CD4-positive, alpha-beta T cell treated with Interleukin-17A for 4 hours (primary cell): ENCODE data around the gene FOXL2NB.

Source experiments
- DNase-seq: peaks from one replicate; pipeline ENCODE4 v3.0.0-alpha.2; 2020; ENCODE audit warnings: mixed read lengths

Gene FOXL2NB

DNA sequence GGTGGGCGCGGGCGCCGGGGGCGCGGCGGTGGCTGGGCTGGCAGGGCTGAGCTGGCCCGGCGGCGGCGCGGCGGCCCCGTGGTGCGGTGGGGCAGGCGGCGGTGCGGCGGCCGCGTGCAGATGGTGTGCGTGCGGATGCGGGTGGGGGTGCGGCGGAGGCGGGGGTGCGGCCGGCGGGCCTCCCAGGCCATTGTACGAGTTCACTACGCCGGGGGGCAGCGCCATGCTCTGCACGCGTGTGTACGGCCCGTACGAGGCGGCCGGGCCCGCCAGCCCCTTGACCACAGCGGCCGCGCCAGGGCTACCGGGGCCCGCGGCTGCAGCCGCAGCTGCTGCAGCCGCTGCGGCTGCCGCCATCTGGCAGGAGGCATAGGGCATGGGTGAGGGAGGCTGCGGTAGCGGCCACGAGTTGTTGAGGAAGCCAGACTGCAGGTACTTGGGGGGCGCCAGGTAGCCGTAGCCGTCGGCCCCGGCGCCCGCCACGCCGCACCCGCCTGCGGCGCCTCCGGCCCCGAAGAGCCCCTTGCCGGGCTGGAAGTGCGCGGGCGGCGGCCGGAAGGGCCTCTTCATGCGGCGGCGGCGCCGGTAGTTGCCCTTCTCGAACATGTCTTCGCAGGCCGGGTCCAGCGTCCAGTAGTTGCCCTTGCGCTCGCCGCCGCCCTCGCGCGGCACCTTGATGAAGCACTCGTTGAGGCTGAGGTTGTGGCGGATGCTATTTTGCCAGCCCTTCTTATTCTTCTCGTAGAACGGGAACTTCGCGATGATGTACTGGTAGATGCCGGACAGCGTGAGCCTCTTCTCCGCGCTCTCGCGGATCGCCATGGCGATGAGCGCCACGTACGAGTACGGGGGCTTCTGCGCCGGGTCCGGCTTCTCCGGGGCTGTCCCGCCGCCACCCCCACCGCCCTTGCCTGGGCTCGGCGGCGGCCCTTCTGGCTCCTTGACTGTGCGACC, 1.0 kb upstream of the FOXL2NB start:
- peak; percentile 25 for DNase-seq

DNA sequence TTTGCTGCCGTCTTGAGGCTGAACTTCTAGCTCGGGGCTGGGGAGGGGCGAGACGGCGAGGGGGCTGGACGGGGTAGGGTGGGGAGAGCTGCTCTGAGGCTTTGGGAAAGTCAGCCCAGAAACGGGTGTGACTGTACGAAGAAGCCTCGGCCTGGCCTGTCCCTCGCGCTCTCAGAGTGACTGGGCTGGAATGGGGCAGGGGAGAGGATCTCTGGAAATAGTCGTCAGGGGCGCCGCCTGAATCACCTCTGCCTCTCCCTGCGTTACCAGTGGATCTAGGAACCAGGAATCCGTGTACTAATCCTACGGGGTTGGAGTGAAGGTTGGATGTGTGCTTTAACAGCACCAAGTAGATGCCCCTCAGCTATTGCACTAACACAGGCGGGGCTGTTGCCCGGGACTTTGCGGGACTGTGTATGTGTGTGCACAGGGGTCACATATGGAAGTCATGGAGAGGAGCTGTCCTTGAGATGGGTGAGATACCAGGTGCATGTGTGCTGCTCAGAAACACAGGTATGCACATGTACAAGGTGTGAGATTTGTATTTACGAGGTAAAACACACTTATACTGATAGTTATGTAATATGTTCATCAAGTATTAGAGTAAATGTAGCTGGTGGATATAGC, 591 bp downstream of the FOXL2NB start:
- no peak for DNase-seq

DNA sequence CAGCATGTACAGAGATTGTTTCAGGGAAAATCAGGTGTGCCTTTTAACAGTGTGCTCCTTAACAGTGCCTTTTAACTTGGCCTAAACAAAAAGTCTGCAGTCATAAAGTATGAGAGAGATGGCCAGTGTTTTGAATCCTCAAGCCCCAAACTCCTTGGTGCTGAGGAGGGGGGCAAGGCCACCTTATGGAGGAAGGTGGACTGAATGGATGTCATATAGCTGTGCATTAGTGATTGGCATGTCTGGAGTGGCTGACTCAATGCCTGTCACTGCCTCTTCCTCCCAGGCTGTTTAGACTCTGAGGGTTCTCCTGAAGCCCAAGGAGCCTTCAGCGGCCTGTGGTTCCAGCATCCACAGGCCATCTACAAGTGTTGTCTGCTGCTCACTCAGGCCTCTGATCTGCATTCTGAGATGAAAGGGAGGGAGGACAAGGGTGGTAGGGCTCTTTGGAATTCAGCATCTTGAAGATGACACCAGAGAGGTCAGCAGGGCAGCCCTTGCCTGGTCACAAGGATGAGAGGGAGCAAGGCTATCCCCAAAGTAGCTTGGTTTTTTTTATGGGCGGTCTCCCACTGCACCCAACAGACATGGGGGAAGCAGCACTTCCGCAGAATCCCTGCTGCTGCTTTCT, 1.5 kb downstream of the FOXL2NB start:
- no peak for DNase-seq

DNA sequence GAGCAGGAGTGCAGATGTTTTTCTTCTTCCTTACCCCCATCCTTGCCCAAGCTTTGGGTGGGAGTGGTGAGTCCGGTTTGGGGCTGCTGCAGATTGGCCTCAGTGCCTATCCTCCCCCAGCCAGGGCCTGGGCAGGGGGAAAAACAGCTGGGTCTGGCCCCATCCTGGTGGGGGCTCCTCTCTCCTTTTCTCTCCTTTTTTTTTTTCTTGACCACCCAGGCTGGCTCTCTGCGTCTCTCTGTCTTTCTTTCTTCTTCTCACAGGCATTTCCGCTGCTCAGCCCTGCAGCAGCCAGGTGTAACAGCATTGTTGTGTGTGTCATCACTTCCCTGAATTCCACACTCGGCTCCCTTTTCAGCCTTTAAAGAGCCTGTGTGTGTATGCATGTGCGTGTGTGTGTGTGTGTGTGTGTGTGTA, 2.0 kb downstream of the FOXL2NB start:
- no peak for DNase-seq

DNA sequence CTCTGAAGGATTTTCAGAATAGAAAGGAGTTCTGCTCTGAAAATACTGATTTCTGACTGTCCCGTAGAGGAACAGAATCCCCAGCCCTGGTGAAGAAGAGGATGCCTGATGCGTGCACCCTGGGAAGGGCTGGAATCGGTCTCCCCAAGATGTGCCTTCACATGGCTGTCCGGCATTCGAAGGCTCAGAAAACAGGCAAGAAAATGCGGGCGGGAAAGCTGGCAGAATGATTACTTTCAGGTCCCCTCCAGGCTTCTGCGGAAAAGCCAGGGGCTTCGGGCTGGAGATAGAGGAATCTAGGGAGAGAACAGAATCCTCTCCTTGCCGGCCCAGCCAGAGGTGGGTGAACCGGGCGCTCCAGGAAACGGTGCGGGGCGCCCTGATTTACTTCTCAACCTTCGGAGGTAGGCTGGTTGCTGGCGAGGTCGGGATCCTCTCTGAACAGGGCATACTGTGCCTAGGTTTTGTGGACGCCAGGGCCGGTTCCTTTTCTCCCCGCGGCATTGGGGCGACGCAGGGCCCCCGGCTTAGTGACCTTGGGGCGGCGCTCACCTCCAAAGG, 2.5 kb downstream of the FOXL2NB start:
- DNase-seq, result no peak

DNA sequence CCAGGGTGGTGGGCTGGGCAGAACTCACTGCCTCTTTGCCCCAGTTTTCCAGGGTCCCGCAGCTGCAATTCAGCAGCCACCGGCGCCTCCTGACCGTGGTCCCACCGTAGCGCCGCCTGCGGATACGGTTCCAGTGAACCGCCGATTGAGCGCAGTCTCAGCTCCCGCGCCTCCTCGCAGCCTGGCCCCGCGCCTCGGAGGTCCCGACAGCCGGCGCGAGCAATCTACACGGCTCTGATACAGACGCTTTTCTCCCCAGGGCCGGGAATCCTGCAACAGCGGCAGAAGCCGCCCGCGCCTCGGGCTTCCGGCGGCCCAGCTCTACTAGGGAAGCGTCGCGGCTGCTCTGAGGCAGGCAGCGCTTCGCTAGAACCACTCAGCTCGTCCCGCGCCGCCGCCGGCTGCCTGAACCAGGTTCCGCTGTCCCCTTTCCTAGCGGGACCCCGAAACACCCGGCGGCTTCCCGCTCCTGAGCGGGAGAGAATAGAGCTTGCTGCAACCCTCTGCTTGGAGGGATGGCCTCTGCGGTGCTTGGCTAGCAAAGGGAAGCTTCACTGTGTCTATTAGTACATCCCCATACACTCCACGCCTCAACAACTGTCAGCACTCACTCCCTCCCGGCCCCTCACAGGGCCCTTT, 3.1 kb downstream of the FOXL2NB start:
- DNase-seq, result peak; percentile 26

DNA sequence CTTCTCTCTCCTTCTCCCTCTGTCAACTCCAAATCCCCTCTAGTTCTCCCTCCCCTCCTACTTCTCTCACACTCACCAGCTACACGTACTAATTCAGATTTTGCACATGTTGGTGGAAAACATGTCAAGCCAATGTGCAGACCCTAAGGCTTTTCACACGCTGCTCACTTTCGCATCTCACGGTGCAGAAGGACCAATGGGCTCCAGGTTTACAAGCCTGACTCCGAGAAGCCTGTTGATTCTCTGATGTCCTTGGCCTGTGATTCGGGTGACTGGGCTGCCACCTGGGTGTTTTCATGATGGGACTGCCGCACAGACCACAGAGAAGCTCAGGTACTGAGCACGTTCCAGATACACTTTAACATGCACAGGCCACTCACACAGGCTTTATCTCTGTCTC, 3.7 kb downstream of the FOXL2NB start:
- no peak for DNase-seq

DNA sequence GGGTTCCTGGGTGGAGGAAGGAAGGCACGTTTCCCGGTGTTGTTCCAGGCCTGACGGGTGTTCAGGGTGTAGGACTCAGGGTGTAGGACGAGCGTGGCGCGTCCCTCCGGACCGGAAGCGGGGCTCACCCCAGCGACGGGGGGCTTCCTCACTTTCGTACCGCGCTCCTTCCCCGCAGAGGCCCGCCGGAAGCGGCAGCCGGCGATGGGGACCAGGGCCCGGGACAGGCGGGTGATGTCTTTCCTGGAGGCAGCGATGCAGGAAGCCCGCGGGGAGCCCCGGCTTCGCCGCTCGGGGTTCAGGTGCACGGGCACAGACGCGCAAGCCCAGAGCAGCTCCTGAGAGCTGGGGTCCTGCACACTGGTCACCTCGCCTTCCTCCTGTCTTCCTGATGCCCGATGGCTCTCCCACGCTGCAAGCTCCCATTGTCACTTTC, 13.4 kb downstream of the FOXL2NB start:
- no peak for DNase-seq

DNA sequence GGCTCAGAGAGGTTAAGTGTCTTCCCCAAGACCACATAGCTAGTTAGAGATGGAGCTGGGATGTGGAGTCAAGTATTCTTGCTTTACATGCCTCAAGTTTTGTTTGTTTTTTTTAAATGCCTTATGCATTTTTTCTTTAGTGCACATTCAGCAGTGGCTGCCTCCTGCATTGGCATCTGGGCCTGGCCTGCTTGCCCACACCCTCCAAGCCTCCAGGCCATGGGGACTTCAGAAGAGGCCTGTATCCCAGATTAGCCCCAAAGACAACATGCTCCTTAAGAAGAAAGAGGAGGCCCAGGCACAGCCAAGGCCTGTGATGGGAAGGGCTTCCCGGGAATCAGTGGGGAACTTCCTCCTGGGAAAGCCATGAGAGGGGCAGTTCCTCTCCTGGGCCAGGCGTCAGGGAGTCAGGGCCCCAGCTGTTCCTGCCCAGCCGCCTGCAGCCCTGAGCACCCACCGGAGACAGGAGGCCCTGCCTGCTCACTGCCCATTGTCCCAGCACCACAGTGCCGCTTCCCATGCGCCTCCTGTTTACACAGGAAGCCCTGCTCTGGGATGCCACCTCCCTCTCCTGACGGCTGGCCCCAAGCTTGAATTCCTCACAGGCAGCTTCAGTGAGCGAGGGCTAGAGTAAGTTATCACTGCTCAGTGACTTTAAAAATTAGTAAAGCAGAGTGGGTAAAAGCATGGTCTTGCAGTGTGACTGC, 16.0 kb downstream of the FOXL2NB start:
- DNase-seq, result no peak

DNA sequence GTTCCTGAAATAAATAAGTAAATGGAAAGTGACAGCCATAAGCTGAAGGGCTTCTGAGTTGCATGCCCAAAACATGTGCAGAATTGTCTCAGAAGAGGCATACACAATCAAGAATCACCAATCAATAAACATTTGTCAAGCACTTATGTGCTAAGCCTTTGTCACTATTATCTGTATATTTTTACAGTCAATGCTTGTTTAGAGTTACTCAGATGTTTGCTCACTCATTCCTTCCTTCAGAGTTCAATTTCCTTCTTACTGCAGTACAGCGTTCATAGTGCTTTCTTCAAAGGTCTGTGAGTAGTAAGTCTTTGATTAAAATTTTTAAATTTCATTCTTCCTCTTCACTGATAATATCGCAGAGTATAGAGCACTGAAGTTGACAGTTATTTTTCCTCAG, 17.2 kb downstream of the FOXL2NB start:
- DNase-seq, result no peak

DNA sequence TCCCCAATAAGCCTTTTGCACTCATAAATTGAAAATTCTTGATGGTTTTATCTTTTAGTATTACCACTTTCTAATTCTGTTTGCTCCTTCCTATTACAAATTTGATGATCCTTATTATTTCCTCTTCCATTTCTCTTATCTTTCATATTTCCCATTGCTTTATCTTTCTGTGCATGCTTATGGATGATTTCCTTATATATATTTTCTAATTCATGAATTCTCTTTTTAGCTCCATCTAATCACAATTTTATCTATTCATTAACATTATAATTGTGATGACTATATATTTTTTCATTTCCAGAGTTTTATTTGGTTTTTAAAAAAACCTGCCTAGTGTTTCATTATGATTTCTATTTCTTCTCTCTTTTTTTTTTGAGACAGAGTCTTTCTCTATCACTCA, 17.9 kb downstream of the FOXL2NB start:
- no peak for DNase-seq

DNA sequence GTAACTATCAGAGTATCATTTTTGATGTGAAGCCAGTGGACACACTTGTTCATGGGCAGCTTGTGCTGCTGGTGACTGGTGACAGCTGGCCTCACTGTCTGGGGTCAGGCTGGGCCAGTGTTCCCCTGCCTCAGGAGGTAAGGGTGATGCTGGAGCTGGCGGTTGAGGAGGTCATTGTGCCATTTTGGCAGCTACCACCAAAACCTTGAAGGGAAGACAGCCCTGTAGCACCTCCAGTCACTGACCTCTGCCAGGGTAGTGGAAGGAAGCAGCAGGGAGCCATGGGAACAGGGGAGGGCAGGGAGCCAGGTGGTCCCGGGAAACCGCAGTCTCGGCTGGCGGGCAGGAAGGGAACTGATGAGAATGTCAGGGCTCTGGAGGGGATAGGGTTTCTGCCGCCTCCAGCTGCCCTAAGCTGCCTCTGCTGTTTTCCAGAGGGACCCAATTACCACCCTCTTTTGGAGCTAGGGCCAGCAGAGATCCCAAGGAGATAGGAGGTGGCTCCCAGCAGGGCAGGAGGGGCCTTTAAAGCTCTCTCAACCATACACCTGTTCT, 24.8 kb downstream of the FOXL2NB start:
- DNase-seq, result no peak

DNA sequence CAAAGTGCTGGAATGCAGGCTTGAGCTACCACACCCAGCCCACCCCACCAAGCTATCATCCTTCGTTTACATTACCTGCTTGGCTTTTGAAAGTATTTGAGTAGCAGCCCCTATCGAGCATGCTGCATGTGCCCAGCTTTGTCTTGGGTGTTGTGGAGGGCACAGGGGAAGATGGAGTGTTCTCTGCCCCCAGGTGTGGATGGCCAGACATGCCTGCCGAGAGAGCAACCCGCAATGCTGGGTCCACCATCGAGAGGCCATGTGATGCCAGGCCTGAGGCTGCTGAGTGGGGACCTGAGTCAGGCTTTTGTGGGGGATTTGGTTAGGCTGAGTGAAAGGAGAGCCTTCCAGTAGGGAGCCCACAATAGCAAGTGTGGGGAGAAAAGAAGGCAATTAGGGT, 25.9 kb downstream of the FOXL2NB start:
- no peak for DNase-seq

DNA sequence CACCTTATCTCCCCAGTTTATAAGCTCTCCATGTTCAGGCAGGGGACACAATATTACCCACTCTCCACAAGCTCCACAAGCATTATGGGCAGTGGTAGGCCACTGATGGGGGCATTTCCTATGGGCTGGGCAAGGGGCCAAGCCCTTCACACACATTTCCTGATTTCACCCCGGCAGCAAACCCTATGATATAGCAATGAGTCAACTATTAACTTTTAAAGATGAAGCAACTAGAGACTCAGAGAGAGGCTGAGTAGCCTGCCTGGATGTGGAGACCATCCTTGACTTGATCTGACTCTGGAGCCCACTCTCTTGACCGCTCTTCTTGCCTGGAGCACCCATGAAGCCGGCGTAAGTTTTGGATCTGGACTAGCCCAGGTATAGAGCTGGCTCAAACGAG, 27.4 kb downstream of the FOXL2NB start:
- DNase-seq, result no peak

DNA sequence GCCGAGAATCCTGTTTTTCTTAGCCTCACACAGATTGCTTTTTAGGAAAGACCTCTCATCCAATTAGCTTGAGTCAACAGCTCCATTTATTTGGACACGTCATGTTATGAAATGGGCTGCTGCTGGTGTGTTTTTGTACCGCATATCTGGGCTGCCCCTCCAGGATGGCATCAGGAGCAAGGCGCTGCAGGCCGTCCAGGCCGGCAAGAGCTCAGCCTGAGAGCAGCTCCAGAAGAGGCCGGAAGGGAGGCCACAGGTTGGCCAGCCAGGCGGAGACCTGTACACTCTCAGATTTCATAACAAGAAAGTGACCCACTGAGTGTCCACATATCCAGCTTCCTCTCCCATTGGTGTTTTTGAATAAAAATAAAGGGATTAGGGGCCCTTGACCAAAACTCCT, 28.3 kb downstream of the FOXL2NB start:
- DNase-seq, result no peak

DNA sequence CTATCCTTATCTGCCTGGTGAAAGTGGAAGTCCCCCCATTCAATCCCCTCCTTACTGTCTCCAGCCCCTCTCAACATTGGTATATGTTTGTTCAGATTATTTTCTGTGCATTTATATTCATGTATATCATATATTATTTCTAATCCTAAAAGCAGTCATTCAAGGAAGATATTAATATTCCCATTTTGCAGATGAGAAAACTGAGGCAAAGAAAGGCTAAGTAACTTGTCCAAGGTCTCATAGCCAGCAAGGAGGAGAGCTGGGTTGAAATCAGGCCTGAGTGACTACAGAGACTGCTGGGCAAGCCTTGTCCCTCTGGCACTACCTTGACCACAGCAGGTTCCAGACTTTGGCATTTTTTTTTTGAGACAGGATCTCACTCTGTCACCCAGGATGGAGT, 29.0 kb downstream of the FOXL2NB start:
- no peak for DNase-seq

DNA sequence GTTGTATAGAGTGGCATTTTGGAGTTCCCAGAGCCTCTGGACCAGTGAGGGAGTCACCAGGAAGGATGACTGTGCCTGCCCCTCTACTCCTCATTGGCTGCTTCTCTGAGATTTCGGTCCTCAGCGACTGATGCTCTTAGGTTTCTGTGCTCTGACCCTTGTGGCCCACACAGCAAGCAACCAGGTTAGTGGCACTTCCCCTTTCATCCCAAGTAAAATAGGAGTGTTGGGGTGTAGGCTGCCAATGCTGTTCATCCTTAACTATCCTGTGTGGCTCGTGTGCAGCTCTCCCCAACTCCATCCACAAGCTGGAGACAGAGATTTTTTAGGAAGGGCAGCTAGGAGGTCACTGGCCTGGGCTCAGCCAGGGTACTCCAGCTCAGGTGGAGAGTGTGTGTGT, 37.8 kb downstream of the FOXL2NB start:
- no peak for DNase-seq

DNA sequence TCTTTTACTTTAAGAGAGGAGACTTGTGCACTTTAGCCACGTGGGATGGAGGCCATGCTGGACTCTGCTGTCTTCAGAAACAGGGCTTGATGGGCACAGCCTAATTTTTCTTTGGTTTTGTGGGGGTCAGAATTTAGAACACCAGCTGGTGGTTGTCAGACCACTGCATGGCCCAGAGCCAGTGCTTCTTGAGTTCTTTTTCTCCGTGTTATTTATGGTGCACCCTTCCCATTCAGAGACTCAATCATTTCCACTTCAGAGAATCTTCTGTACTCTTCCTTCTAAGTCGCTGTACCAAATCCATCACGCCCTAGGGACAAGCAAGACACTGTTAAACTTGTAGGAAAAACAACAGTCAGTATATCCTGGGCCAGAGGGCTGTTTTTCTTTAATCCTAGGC, 38.9 kb downstream of the FOXL2NB start:
- DNase-seq, result no peak

DNA sequence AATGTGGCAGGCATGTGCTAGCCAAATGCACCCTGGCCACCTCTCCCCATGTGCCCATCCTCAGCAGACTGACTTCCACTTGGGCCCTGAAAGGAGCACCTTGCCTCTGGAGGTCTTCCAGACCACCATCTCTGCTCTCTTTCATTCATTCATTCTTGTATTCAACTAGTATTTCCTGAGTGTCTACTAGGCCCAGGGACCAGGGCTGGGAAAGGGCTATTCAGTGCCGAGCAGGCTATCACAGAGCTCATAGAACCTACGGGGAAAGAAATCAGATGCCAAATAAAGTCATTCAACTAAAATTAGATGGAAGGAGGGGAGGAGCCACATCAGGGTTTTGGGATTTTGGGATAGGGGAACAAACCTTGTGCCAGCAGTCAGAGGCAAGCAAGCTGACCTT, 40.2 kb downstream of the FOXL2NB start:
- DNase-seq, result no peak

DNA sequence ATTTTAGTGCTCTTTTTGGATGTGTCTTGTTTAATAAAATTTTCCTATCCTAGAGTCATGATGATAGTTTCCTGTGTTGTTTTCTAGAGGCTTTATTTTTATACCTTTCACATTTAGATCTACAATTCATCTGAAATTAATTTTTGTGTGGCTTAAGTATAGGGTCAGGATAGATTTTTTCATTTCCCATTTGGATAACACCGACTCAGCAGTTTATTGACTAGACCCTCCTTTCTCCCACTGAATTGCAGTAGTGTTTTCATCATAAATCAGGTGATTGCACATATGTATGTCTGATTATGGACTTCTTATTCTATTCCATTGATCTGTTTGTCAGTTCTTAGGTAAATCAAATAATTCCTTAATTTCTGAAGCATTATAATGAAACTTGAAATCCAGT, 48.7 kb downstream of the FOXL2NB start:
- DNase-seq, result no peak
